ENCODE data around the gene ZNF837.

GRCh38 chr19:58328999-58329398 is 51.8 kb downstream of the ZNF837 start:
- no peak for TF ChIP-seq CTCF (conservative IDR thresholded peaks at IDR 0.05)
- no peak for TF ChIP-seq EZH2 (IDR thresholded peaks at IDR 0.05; ENCODE audit: low read depth)

Data from PC-9 (cell line).